ENCODE measurements around the gene CERS6.
"Not testable (repeated sequence)": the region's sequence is repeated elsewhere in the genome, so short reads cannot be mapped to it uniquely, and the experiment has no call there.

The CERS6 gene

DNA sequence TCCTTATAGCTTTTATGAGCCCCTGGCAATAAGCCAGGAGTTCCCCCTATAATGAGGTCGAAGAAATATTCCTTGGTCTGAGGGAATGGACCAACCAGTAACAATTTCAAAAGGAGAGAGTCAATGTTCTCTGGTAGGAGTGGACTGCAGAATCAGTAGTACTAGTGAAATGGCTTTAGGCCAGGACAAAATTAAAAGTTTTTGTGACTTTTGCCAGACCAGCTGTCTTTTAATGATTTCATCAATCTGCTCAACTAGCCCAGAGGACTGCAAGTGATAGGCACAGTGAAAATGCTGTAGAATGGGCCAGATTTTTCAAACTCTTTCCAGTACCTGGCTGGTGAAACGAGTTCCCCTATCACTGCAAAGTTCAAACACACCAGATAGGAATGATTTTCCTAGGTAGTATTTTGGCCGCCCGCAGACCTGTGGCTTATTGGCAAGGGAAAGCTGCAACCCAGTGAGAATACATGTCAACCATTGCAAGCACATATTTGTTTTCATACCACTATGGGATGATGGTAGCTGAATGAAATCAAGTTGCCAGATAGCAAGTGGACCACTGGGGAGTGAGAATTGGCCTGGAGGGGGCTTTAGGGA, 45.5 kb downstream of the CERS6 start:
- no peak for DNase-seq (ENCODE audit: low read depth)

DNA sequence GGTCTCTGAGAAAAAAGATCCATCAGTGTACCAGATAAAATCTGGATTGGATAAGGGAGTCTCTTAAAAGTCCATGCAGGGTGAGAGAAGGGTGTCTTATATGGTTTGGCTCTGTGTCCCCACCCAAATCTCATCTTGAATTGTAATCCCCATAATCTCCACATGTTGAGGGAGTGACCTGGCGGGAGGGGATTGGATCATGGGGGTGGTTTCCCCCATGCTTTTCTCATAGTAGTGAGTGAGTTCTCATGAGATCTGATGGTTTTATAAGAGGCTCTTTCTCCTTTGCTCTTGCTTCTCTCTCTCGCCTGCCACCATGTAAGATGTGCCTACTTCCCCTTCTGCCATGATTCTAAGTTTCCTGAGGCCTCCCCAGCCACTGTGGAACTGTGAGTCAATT, 46.8 kb downstream of the CERS6 start:
- not testable (repeated sequence) for DNase-seq (ENCODE audit: low read depth)

DNA sequence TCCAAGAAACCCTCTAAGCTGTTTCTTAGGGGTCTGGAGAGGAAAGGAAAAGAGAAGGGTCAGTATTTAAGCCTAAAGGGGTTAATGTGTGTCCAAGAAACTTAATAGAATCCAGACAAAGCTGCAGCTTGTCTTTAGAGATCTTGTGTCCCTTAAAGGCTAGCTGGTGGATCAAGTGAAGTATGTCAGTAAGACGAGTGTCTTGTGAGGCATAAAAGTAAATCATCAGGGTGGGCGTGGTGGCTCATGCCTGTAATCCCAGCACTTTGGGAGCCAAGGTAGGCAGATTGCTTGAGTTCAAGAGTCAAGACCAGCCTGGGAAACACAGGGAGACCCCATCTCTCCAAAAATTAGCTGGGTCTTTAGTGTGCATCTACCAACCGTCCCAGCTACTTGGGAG, 47.8 kb downstream of the CERS6 start:
- no peak for DNase-seq (ENCODE audit: low read depth)

DNA sequence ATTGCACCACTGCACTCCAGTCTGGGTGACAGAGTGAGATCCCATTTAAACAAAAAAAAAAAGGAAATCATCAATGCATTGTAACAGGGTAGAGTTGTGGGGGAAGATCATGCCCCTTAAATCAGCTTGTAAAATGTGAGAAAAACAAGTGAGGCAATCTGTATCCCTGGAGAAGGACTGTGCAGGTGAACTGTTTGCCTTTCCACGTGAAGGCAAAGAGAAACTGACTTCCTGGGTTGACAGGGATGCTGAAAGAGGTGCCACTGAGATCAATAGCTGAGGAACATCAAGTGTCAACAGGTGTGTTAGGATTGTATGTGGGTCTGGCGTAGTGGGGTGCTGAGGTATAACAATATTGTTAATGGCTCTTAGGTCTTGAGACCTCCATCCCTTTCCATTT, 48.3 kb downstream of the CERS6 start:
- no peak for DNase-seq (ENCODE audit: low read depth)

GRCh38 chr2:168510125-168510756, 54.2 kb downstream of the CERS6 start:
- no peak for DNase-seq (ENCODE audit: low read depth)

DNA sequence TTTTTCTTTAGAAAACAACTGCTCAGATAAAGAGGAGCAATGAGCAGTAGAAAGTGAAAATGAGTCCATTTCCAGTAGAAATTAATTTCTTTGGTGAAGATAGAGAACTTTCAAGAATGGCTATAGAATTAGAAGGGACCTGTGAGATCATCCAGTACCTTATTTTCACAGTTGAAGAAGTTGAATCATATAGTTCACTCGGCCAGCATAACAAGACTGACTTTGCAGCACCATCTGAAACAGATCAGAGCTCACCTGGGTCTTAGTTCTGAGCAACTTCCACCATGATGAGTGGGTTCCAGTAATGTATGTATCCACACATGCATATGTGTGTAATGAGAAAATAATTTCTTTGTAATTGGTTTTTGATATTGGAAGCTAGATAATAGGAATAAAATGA, 58.6 kb downstream of the CERS6 start:
- no peak for DNase-seq (ENCODE audit: low read depth)

- no peak for DNase-seq (ENCODE audit: low read depth)
These were observed 59.4 kb downstream of the CERS6 start for GRCh38 chr2:168515502-168515901.

- DNase-seq (ENCODE audit: low read depth), result no peak
These were observed 61.7 kb downstream of the CERS6 start for GRCh38 chr2:168517816-168518215.

DNA sequence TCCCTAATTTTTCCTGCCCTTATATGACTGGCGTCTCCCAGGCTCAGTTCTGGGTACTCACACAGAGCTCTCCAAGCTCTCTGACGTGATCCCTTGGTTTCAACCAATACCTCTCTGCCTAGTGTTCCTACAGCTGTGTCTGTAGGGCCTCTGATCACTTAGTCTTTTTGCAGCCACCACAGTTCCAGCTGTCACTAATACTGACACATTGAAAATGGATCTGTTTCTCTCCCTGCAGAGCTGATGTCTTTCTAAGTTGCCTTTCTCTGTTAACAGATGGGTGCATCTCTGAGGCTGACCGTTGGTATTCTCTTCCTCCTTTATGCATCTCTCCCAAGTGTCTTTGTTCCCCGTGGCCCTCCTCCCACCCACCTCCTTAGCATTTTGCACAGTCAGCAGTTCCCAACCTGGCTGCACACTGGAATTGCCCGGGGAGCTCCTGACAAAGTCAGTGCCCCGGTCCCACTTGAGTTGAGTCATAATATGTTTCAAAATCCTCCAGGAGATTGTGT, 62.5 kb downstream of the CERS6 start:
- DNase-seq (ENCODE audit: low read depth), result no peak

DNA sequence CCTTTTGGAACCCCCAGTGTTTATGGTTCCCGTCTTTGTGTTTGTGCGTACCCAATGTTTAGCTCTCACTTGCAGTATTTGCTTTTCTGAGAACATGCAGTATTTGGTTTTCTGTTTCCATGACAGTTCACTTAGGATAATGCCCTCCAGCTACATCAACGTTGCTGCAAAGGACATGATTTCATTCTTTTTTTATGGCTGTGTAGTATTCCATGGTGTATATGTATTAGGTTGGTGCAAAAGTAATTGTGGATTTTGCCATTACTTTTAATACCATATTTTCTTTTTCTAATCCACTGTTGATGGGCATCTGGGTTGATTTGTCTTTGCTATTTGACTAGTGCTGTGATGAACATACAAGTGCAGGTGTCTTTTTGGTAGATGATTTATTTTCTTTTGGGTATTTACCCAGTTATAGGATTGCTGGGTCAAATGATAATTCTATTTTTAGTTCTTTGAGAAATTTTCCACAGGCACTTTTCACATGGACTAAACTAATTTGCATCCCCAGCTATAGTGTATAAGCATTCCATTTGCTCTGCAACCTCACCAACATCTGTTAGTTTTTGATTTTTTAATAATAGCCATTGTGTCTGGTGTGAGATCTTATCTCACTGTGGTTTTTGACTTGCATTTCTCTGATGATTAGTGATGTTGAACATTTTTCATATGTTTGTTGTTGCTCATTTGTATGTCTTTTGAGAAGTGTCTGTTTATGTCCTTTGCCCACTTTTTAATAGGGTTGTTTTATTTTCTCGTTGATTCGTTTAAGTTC, 63.6 kb downstream of the CERS6 start:
- no peak for DNase-seq (ENCODE audit: low read depth)

DNA sequence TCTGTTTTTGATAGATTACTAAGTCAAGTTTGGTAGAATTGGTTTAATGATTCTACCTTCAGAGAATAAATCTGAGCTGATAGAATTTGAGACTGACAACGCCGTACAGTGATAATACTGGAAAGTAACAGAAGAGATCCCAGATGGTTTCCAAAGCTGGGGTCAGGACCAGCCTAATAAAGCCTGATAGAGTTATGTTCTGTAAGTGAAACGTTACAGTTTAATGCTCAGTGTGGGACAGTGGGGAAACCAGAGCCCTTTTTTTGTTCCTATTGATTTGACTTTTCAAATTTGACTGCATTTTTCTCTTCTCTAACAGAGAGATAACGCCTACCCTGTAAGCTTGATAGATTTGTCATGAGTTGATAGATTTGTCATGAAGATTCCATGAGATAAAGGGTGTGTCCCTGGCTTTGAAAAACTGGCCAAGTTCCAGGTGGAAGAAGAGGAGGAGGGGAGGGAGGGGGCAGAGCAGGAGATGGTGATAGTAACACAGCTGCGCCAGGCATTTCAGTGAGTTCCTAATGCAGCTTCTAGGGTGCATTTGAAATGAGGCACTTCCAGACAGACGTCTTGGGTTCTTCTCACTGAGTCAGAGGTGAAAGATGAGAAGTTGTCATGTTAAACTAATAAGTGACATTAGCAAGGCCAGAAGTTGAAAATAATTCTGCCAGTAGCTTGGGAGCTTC, 65.1 kb downstream of the CERS6 start:
- DNase-seq (ENCODE audit: low read depth), result no peak

DNA sequence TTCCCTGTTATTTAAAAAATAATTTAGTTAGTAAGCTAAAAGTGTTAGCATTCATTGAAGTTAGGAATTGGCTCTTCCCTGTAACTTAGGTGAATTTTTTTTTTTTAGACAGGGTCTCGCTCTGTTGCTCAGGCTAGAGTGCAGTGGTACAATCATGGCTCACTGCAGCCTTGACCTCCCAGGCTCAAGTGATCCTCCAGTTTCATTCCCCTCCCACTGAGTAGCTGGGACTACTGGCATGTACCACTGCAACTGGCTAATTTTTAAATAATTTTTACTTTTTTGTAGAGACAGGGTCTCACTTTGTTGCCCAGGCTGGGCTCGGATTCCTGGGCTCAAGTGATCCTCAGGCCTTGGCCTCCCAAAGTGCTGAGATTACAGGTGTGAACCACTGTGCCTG, 66.4 kb downstream of the CERS6 start:
- DNase-seq (ENCODE audit: low read depth), result no peak

DNA sequence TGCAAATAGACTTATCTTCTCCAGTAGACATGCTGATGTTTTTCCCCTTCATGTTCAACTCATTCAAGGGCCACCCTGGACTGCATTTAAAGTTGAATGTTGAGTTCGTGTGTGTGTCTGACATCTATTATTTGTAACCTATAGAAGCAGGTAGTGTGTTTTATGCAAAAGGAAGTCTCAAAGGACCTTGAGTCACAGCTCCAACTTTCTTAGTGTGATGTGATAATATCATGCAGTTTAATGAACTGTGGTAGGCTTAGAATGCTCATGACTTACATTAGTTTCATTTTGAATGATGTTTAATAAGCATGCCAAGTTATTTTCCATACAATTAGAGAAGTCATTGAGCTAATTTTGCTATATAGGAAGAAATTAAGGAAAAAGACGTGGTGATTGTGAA, 67.9 kb downstream of the CERS6 start:
- no peak for DNase-seq (ENCODE audit: low read depth)

DNA sequence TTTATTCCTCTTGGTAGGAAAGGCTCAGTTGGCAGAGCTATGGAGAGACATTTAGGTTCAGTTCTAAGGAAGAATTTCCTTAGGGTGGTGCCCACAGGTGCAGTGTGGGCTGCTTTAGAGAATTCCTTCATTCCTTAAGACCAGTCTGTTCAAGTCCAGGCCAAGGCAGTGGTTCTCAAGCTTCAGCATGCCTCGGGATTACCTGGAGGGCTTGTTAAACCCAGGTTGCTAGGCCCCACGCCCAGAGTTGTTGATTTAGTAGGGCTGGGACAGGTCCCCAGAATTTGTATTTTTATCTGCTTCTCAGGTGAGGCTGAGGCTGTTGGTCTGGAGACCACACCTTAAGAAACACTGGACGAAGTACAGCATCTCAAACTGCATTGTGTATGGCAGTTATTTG, 68.9 kb downstream of the CERS6 start:
- no peak for DNase-seq (ENCODE audit: low read depth)

DNA sequence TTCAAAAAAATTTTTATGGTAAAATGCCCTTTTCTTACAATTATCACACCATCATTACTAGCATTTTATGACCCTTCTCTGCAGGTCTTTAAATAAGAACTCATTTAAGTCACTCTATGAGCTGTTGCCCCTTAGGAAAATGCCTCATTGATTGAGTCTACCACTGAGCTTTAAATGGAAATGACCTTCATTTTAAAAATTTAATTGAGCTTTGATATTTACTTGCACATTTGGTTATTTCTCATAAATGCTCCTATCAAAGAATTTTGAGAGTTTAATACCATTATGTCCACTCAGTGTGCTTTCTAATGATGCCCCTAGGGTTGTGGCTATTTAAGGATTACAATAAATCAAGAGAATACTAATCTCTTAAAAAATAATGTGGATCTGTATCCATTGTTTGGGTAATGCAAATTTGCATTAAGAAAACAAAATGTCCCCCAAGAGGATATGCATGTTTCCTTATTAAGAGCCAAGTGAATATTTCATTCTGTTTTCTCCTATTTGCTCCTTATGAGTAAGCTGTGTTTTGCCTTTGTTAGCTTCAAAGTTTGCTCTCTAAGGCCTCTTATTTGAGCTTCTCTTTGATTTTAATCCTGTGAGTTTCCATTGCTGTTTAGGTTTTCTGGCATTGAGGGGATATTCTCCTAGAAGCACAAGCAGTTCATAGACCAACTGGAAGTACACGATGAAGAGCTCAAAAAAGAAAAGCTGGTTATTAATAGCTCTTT, 69.8 kb downstream of the CERS6 start:
- DNase-seq (ENCODE audit: low read depth), result no peak

GRCh38 chr2:168526641-168527040, 70.6 kb downstream of the CERS6 start:
- no peak for DNase-seq (ENCODE audit: low read depth)

GRCh38 chr2:168528016-168528415, 71.9 kb downstream of the CERS6 start:
- DNase-seq (ENCODE audit: low read depth), result no peak

- no peak for DNase-seq (ENCODE audit: low read depth)
These were observed 72.4 kb downstream of the CERS6 start for GRCh38 chr2:168528469-168528868.

DNA sequence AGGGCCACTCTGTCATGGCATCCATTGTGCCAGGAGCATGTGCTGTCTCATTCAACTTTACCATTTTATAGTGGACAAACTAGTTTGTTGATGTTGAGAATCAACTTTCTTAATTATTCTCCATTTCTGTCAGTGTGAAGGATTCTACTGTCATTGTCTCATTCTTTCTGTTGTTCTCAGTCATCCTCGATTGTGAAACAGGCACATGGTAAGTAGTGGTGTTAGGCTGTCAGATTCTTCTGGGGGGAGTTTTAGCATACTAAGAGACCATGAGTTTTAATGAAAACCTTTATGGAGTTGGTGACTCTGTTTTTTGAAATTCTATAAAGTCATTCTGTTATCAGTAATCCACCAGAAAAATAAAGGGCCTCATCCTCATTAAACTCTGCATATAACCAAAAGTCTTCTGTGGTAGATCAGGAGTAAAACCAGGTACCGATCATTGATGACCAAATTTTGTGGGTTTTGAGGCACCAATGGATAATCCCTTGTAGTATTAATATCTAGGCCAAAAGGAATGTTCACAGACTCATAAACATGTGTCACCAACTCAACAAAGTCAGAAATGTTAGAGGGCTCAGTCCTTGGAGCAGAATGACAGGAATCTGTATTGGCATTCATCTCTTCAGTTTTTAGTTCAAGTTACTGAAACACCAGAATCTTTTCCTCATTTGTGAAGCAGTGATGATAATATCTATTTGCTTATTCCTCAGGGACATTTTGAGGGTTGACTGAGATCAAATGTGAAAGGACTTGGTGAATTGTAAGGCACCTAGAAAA, 73.2 kb downstream of the CERS6 start:
- no peak for DNase-seq (ENCODE audit: low read depth)

GRCh38 chr2:168529900-168530561, 74.0 kb downstream of the CERS6 start:
- no peak for DNase-seq (ENCODE audit: low read depth)
